ENCODE results near the gene OBSCN. TPM values are rescaled to one million over a fixed set of nuclear protein-coding genes. Genes with fewer than 3 reads are reported as not detected.

OBSCN gene
- total RNA-seq, 1 donor from 2014 or later: 15.2 TPM

GRCh38 chr1:228364068-228364705, 156.3 kb downstream of the OBSCN start:
- Mint-ChIP-seq H3K36me3 (ENCODE audit: unreplicated experiment) (no peaks in the 10 kb centered on the region), H3K27ac (ENCODE audit: unreplicated experiment) (no peak overlapping the region), H3K4me1 (ENCODE audit: unreplicated experiment) (peaks cover 7% of the 10 kb centered on the region), H3K4me3 (ENCODE audit: unreplicated experiment) (no peak overlapping the region), H3K27me3 (ENCODE audit: unreplicated experiment) (no peaks in the 10 kb centered on the region), H3K9me3 (ENCODE audit: unreplicated experiment) (no peaks in the 10 kb centered on the region)
- no peak for DNase-seq (ENCODE audit: extremely low spot score, unreplicated experiment)
- TF ChIP-seq CTCF (IDR thresholded peaks at IDR 0.05): no peak

- H3K9me3 Mint-ChIP-seq (ENCODE audit: unreplicated experiment): no peaks in the 10 kb centered on the region
- H3K27ac Mint-ChIP-seq (ENCODE audit: unreplicated experiment): no peak overlapping the region
- H3K36me3 Mint-ChIP-seq (ENCODE audit: unreplicated experiment): no peaks in the 10 kb centered on the region
- no peak for TF ChIP-seq CTCF (IDR thresholded peaks at IDR 0.05)
- no peaks in the 10 kb centered on the region for H3K27me3 Mint-ChIP-seq (ENCODE audit: unreplicated experiment)
- H3K4me3 Mint-ChIP-seq (ENCODE audit: unreplicated experiment): no peak overlapping the region
- H3K4me1 Mint-ChIP-seq (ENCODE audit: unreplicated experiment): peaks cover 7% of the 10 kb centered on the region
- no peak for DNase-seq (ENCODE audit: extremely low spot score, unreplicated experiment)
Measured at GRCh38 chr1:228364706-228365213, 156.9 kb downstream of the OBSCN start.

GRCh38 chr1:228365271-228366061, 157.6 kb downstream of the OBSCN start:
- Mint-ChIP-seq H3K27ac (ENCODE audit: unreplicated experiment) (no peak overlapping the region), H3K4me1 (ENCODE audit: unreplicated experiment) (peaks cover 6% of the 10 kb centered on the region), H3K27me3 (ENCODE audit: unreplicated experiment) (no peaks in the 10 kb centered on the region), H3K4me3 (ENCODE audit: unreplicated experiment) (no peak overlapping the region), H3K36me3 (ENCODE audit: unreplicated experiment) (no peaks in the 10 kb centered on the region), H3K9me3 (ENCODE audit: unreplicated experiment) (no peaks in the 10 kb centered on the region)
- no peak for DNase-seq (ENCODE audit: extremely low spot score, unreplicated experiment)
- no peak for TF ChIP-seq CTCF (IDR thresholded peaks at IDR 0.05)

- Mint-ChIP-seq H3K4me1 (ENCODE audit: unreplicated experiment) (no peaks in the 10 kb centered on the region), H3K27ac (ENCODE audit: unreplicated experiment) (no peak overlapping the region), H3K36me3 (ENCODE audit: unreplicated experiment) (no peaks in the 10 kb centered on the region), H3K27me3 (ENCODE audit: unreplicated experiment) (no peaks in the 10 kb centered on the region), H3K9me3 (ENCODE audit: unreplicated experiment) (no peaks in the 10 kb centered on the region), H3K4me3 (ENCODE audit: unreplicated experiment) (no peak overlapping the region)
- TF ChIP-seq CTCF (IDR thresholded peaks at IDR 0.05): no peak
- DNase-seq (ENCODE audit: extremely low spot score, unreplicated experiment): no peak
Measured at GRCh38 chr1:228366062-228366865, 158.4 kb downstream of the OBSCN start.
